SJCRH30 (cell line): ENCODE data around the gene ABTB2. TPM values are rescaled to one million over a fixed set of nuclear protein-coding genes. Genes with fewer than 3 reads are reported as not detected.

Experiments
- DNase-seq, 2 experiments: peaks; one replicate each; pipeline ENCODE4 v3.0.0-alpha.2; 2015 to 2020
- H3K27ac ChIP-seq: fragments of 250-450 bp; sonication (Bioruptor Pico); 2 replicates; pipeline ENCODE4 v1.5.1; 2020; ENCODE audit warnings: mild to moderate bottlenecking, moderate library complexity
- H3K27me3 ChIP-seq: fragments of 250-450 bp; sonication (Bioruptor Pico); 2 replicates; pipeline ENCODE4 v1.5.1; 2020; ENCODE audit warnings: mild to moderate bottlenecking, moderate library complexity
- H3K36me3 ChIP-seq: fragments of 250-450 bp; sonication (Bioruptor Pico); 2 replicates; pipeline ENCODE4 v1.5.1; 2020; ENCODE audit warnings: mild to moderate bottlenecking, moderate library complexity
- H3K4me1 ChIP-seq: fragments of 250-450 bp; sonication (Bioruptor Pico); 2 replicates; pipeline ENCODE4 v1.5.1; 2020; ENCODE audit warnings: mild to moderate bottlenecking, moderate library complexity
- H3K4me3 ChIP-seq: fragments of 250-450 bp; sonication (Bioruptor Pico); 2 replicates; pipeline ENCODE4 v1.5.1; 2020; ENCODE audit warnings: mild to moderate bottlenecking, moderate library complexity
- H3K9me3 ChIP-seq: fragments of 250-450 bp; sonication (Bioruptor Pico); replicated peaks from 2 replicates; pipeline ENCODE4 v1.5.1; 2020; ENCODE audit warnings: mild to moderate bottlenecking, moderate library complexity
- total RNA-seq: library from RNA; depleted of rRNA; stranded (reverse); fragments of >200 nt; shearing (Covaris generic); gene quantifications from 2 replicates; pipeline ENCODE4 v1.2.3, GENCODE V29; 2014; rRNA removed

The ABTB2 gene
- total RNA-seq, 1 experiment from 2014 or later, result 0.83 TPM

DNA sequence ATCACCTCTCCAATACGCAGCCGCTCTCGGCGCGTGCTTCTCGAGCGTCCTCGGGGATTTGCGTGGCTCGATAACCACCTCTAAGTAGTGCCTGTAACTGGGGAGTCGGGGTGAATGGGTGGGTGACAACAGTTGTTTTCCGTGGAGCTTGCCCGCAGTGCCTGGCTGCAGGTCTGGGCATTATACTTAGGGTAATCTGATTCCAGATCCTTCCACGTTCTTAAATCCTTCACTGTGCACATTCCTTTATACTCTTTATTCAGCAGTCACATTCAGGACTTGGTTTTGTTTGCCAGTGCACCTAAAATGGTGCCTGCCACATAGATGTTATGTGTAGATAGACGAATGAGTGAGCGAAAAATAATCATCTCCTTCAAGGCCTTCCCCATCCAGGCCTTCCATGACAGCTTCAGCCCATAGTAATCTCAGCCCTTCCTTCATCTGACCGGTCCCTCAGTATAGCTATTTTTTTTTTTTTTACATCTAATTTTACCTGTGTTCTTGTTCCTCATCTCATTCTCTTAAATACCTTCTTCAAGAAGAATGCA lies 251.8 kb downstream of the ABTB2 start:
- DNase-seq, result no peak
- peaks cover 24% of the 10 kb centered on the region for H3K36me3 ChIP-seq
- H3K4me3 ChIP-seq, result peak overlapping the region; percentile 90

DNA sequence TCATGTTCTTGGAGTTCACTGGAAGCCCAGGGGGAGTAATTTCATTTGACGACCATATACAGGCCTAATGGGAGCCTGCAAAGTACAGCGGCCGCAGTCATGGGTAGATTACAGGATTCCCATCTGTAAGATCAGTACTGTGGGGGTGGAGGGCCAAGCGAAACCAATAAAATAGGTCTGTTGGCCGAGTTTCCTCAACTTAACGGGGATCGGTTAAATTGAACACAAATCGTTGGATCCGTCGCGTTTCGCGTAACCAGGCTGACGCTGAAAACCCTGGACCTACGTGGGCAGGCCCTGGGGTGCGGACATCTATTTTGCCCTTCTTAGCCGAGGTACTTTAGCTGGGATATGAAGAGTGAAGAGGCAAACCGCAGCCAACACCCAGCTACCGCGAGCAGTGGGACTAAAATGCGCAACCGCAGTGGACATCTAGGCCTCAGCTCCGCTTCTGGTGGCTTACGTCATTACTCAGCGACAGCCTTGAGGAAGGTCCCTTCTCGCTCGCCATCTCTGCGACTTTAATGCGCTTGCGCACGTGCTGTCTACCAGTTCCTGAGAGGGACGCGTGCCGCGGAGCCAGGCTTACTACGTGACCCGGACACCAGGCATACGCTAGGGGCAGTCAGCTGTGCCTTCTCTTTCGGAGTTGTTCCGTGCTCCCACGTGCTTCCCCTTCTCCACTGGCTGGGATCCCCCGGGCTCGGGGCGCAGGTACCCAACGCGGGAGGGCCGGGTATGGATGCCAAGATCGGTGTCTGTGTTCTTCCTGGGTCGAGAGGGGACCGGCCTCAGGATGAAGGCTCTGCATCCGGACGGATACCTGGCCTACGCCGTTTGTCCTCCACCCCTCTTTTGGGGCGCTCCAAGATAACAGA lies 252.5 kb downstream of the ABTB2 start, which contains the start of gene NAT10:
Gene NAT10 (plus strand): TSS at position 551 of the 878 bp plus-strand sequence. CDS start 2,597 bp downstream, outside the sequence.
- DNase-seq, result peak; percentile 98 to 99
- Histone ChIP-seq H3K27me3 (no peaks in the 10 kb centered on the region), H3K4me3 (peak within 1 kb of the TSS; percentile 90), H3K9me3 (no peaks in the 10 kb centered on the region), H3K36me3 (peaks cover 21% of the 10 kb centered on the region), H3K27ac (peak within 1 kb of the TSS; percentile 70), H3K4me1 (no peaks in the 10 kb centered on the region)

More for the DNA sequence above, 251.8 kb downstream of the ABTB2 start:
- no peaks in the 10 kb centered on the region for H3K9me3 ChIP-seq
- H3K4me1 ChIP-seq, result no peaks in the 10 kb centered on the region
- no peaks in the 10 kb centered on the region for H3K27me3 ChIP-seq
- peak overlapping the region; percentile 70 for H3K27ac ChIP-seq

DNA sequence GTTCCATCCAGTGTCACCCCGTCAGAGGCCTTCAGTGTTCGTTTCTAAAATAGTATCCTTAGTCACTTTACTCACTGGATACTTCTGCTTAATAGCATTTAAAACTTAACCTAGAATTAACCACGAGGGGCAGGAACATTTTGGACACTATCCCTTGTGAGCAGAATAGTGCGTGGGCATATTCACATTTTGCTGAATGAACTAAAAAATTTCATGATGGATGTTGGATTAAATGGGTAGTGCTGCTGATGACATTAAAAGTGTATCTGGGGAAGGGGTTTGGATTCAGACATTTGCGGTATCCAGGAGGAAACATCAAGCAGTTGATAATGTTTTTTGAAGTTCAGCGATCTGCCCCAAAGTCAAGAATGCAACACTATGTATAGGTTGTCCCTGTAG lies 253.1 kb downstream of the ABTB2 start:
- Histone ChIP-seq H3K27me3 (no peaks in the 10 kb centered on the region), H3K9me3 (no peaks in the 10 kb centered on the region), H3K27ac (peak overlapping the region; percentile 70), H3K4me3 (peak overlapping the region; percentile 90), H3K4me1 (no peaks in the 10 kb centered on the region), H3K36me3 (peaks cover 28% of the 10 kb centered on the region)
- no peak for DNase-seq

Other genes with a start within 250 kb of the ABTB2 start
- 32.6 and 32.7 TPM in 2 replicates for gene CAT, start 80.9 kb upstream of the ABTB2 start, total RNA-seq
- gene ELF5, start 155.8 kb upstream of the ABTB2 start, total RNA-seq, result not detected in 2 replicates